MM.1S (cell line): ENCODE data around the gene MAGI3.

ENCODE experiments used
- EZH2phosphoT487 ChIP-seq: fragments of 300-600 bp; sonication (generic); IDR thresholded peaks from 2 replicates; pipeline ENCODE4 v1.6.1; 2018; ENCODE audit warnings: antibody characterized with exemption, low read length
- TF ChIP-seq, protein P1 (sequence below): fragments of 300-600 bp; sonication (generic); IDR thresholded peaks from 2 replicates; pipeline ENCODE4 v1.5.1; 2016; ENCODE audit warnings: antibody characterized with exemption, low read length, mixed read lengths

- TF ChIP-seq, protein P1, sequence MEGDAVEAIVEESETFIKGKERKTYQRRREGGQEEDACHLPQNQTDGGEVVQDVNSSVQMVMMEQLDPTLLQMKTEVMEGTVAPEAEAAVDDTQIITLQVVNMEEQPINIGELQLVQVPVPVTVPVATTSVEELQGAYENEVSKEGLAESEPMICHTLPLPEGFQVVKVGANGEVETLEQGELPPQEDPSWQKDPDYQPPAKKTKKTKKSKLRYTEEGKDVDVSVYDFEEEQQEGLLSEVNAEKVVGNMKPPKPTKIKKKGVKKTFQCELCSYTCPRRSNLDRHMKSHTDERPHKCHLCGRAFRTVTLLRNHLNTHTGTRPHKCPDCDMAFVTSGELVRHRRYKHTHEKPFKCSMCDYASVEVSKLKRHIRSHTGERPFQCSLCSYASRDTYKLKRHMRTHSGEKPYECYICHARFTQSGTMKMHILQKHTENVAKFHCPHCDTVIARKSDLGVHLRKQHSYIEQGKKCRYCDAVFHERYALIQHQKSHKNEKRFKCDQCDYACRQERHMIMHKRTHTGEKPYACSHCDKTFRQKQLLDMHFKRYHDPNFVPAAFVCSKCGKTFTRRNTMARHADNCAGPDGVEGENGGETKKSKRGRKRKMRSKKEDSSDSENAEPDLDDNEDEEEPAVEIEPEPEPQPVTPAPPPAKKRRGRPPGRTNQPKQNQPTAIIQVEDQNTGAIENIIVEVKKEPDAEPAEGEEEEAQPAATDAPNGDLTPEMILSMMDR = no peak
- TF ChIP-seq EZH2phosphoT487 = no peak
These were observed 251.1 kb downstream of the MAGI3 start for GRCh38 chr1:113641396-113641795.
